Uterus (tissue), 4 donors: Measurements from ENCODE around the gene ZNF577. TPM values are rescaled to one million over a fixed set of nuclear protein-coding genes. Genes with fewer than 3 reads are reported as not detected.

ENCODE experiments used
- DNase-seq, 2 donors: peaks; one replicate each; pipeline ENCODE4 v3.0.0-alpha.2; 2019 to 2020
- H3K27ac ChIP-seq, 2 donors: fragments of 200-600 bp; sonication (generic); 1 replicate in 1 of 2; 2 replicates in 1 of 2; pipeline ENCODE4 v1.5.1; 2016 to 2018
- H3K27me3 ChIP-seq, 2 donors: fragments of 200-600 bp; sonication (generic); one replicate each; pipeline ENCODE4 v1.5.1; 2018 to 2019; ENCODE audit warnings: control low read depth in 1 of 2
- H3K36me3 ChIP-seq, 2 donors: fragments of 200-600 bp; sonication (generic); one replicate each; pipeline ENCODE4 v1.5.1; 2019; ENCODE audit warnings: control low read depth in 1 of 2
- H3K4me1 ChIP-seq, 2 donors: fragments of 200-600 bp; sonication (generic); one replicate each; pipeline ENCODE4 v1.5.1; 2018 to 2019; ENCODE audit warnings: control low read depth in 1 of 2
- H3K4me3 ChIP-seq, 2 donors: fragments of 200-600 bp; sonication (generic); 1 replicate in 1 of 2; 2 replicates in 1 of 2; pipeline ENCODE4 v1.5.1; 2018 to 2019; ENCODE audit warnings: mild to moderate bottlenecking in 1 of 2
- H3K9me3 ChIP-seq, 2 donors: fragments of 200-600 bp; sonication (generic); one replicate each; pipeline ENCODE4 v1.5.1; 2019; ENCODE audit warnings: control low read depth in 1 of 2
- CTCF ChIP-seq, 4 experiments: fragments of 200-600 bp in 2 of 4; fragments of 450-650 bp in 2 of 4; sonication (generic) in 2 of 4; IDR thresholded peaks; one replicate each; pipeline ENCODE4 v1.5.1; 2016 to 2019; ENCODE audit warnings: antibody characterized with exemption in 4 of 4, mild to moderate bottlenecking in 2 of 4, moderate library complexity in 1 of 4
- POLR2A ChIP-seq, 2 donors: fragments of 450-650 bp; IDR thresholded peaks; one replicate each; pipeline ENCODE4 v1.6.1; 2016; ENCODE audit warnings: antibody characterized with exemption in 2 of 2, mild to moderate bottlenecking in 1 of 2, moderate library complexity in 1 of 2
- intact Hi-C: fragments of 100-400 bp; cut with DNase I; formaldehyde crosslinking; loops from one replicate; pipeline ENCODE4 v1.15.1; 2023; ENCODE audit warnings: low total_unique reads
- total RNA-seq, 4 donors: library from RNA; depleted of rRNA in 3 of 4; stranded (reverse); fragments of >200 nt in 3 of 4; gene quantifications; one replicate each; pipeline versions ENCODE4 v1.1.0 to v1.2.4, GENCODE V29; 2014 to 2023
- donor health status: DM: yes; HTN: yes; CAD: no.

Gene ZNF577
- total RNA-seq, 4 donors from 2014 or later = 20.6 to 31.2 (median 25.1) TPM

GRCh38 chr19:51889934-51890333, 2.2 kb upstream of the ZNF577 start:
- Histone ChIP-seq H3K27me3 (no peaks in the 10 kb centered on the region), H3K27ac (no peak overlapping the region), H3K4me1 (no peaks in the 10 kb centered on the region), H3K9me3 (peaks cover 0 to 70% of the 10 kb centered on the region in 2 donors), H3K4me3 (no peak overlapping the region), H3K36me3 (no peaks in the 10 kb centered on the region)
- DNase-seq = no peak
- TF ChIP-seq POLR2A (IDR thresholded peaks at IDR 0.05) = no peak
- no peak for TF ChIP-seq CTCF (IDR thresholded peaks at IDR 0.05)
- intact Hi-C loops = no loop called here

- intact Hi-C loops = no loop called here
- H3K27ac ChIP-seq = no peak overlapping the region
- H3K36me3 ChIP-seq = no peaks in the 10 kb centered on the region
- H3K9me3 ChIP-seq = peaks cover 0 to 18% of the 10 kb centered on the region in 2 donors
- DNase-seq = no peak
- no peaks in the 10 kb centered on the region for H3K27me3 ChIP-seq
- TF ChIP-seq POLR2A (IDR thresholded peaks at IDR 0.05) (no peak), CTCF (IDR thresholded peaks at IDR 0.05) (no peak)
- H3K4me3 ChIP-seq = no peak overlapping the region
- no peaks in the 10 kb centered on the region for H3K4me1 ChIP-seq
Measured at GRCh38 chr19:51884713-51885112, 3.0 kb downstream of the ZNF577 start.

DNA sequence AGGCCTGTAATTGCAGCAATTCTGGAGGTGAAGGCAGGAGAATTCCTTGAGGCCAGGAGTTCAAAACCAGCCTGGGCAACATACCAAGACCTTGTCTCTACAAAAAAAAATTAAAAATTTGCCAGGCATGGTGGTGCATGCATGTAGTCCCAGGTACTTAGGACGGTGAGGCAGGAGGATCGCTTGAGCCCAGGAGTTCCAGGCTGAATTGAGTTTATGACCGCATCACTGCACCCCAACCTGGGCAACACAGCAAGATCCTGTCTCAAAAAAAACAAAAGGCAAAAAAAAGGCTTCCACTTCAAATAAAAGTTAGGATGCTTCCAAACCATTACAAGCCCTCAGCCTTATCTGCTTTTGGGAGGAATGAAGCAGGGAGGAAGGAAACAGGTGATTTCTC, 5.2 kb downstream of the ZNF577 start:
- TF ChIP-seq POLR2A (IDR thresholded peaks at IDR 0.05) = no peak
- TF ChIP-seq CTCF (IDR thresholded peaks at IDR 0.05) = no peak
- no peaks in the 10 kb centered on the region for H3K4me1 ChIP-seq
- H3K9me3 ChIP-seq = no peaks in the 10 kb centered on the region
- DNase-seq = no peak
- no peaks in the 10 kb centered on the region for H3K36me3 ChIP-seq
- intact Hi-C loops = no loop called here
- no peak overlapping the region for H3K4me3 ChIP-seq
- no peaks in the 10 kb centered on the region for H3K27me3 ChIP-seq
- H3K27ac ChIP-seq = no peak overlapping the region

GRCh38 chr19:51873097-51873496, 14.7 kb downstream of the ZNF577 start:
- H3K36me3 ChIP-seq = no peaks in the 10 kb centered on the region
- peaks cover 0 to 52% of the 10 kb centered on the region in 2 donors for H3K9me3 ChIP-seq
- H3K27ac ChIP-seq = no peak overlapping the region
- no peak overlapping the region for H3K4me3 ChIP-seq
- intact Hi-C loops = no loop called here
- TF ChIP-seq CTCF (IDR thresholded peaks at IDR 0.05) (no peak), POLR2A (IDR thresholded peaks at IDR 0.05) (no peak)
- no peak for DNase-seq
- H3K4me1 ChIP-seq = no peaks in the 10 kb centered on the region
- H3K27me3 ChIP-seq = no peaks in the 10 kb centered on the region

DNA sequence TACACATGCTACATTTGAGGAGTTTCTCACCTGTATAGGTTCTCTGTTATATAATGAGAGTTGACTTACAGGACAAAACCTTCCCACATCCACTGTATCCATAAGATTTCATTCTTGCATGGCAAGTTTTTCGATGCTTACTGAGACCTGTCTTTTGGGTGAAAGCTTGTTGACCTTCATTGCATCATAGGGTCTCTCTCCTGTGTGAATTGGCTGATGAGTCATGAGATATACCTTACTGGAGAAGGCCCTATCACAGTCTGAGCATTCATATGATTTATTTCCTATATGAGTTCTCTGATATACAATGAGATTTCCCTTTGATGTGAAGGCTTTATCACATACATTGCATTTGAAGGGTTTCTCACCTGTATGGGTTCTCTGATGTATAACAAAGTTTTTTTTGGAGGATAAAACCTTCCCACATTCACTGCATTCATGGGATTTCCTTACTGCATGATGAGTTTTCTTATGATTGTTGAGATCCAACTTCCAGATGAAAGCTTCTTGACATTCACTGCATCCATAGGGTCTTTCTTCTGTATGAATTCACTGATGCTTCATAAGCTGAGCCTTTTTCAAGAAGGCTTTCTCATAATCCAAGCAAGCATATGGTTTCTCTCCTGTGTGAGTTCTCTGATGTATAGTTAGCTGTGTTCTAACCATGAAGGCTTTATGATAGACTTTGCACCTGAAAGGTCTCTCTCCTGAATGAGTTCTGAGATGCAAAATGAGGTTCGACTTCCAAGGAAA, 25.7 kb downstream of the ZNF577 start:
- Histone ChIP-seq H3K4me3 (no peak overlapping the region), H3K36me3 (no peaks in the 10 kb centered on the region), H3K4me1 (no peaks in the 10 kb centered on the region), H3K27me3 (no peaks in the 10 kb centered on the region), H3K9me3 (peaks cover 0 to 59% of the 10 kb centered on the region in 2 donors), H3K27ac (no peak overlapping the region)
- no peak for DNase-seq
- intact Hi-C loops = no loop called here
- TF ChIP-seq CTCF (IDR thresholded peaks at IDR 0.05) = no peak
- no peak for TF ChIP-seq POLR2A (IDR thresholded peaks at IDR 0.05)
